Activated naive CD8-positive, alpha-beta T cell treated with anti-CD3 and anti-CD28 coated beads, Interleukin-2, amount 50 U/mL, for 16 hours (primary cell): Measurements from ENCODE around the gene DSG3.
"Not testable (repeated sequence)": the region's sequence is repeated elsewhere in the genome, so short reads cannot be mapped to it uniquely, and the experiment has no call there.

Experiments used
- DNase-seq: peaks from one replicate; pipeline ENCODE4 v3.0.0-alpha.2; 2020; ENCODE audit warnings: low read depth, low spot score

The DSG3 gene

DNA sequence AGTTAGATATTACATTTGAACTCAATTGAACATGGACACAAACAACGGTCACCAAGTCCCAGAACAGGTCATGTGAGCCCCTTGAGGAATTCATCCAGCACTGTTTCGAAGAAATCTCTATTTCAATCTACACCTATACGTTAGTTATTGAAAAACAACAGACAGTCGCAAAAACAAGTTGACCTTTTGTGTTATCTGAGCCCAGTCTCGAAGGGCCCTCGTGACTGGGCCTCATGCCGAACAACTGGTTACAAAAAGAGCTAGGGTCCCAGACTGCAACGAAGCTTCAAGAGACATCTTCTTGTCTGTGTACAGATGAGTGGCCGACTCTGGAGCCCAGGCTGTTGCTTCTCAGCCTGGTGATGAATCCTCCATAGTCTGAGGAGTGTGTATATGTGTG, 45.1 kb downstream of the DSG3 start:
- no peak for DNase-seq

DNA sequence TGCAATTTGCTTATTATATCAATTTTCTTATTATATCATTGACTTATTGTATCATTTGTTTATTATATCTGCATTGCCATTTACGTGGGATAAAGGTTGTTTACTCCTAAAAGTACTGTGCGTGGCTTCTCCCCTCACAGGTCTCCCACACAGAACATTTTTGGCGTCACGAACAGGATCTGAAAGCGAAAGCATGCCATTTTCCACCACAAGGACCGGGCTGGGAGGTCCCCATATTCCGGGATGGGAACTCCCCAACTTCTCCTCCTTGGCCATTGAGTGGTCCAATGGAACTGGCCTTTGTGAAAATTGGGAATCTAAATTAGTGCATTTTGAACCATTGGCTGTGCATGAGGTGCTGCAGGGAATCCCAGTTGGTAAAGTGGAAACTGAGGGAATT, 45.6 kb downstream of the DSG3 start:
- no peak for DNase-seq

DNA sequence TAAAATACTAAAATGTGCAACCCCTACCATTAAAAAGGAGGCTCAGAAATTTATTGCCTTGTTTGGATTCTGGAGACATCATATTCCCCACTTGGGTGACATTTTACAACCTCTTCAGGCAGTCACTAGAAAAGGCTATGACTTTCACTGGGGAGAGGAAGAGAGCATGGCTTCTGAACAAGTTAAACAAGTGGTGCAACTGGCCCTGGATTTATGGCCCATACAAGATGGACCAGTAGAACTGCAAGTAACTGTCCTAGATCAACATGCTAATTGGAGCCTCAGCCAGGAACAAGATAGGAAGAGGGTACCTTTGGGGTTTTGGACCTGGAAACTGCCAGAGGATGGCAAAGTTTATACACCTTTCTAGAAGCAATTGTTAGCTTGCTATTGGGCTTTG, 46.4 kb downstream of the DSG3 start:
- no peak for DNase-seq

DNA sequence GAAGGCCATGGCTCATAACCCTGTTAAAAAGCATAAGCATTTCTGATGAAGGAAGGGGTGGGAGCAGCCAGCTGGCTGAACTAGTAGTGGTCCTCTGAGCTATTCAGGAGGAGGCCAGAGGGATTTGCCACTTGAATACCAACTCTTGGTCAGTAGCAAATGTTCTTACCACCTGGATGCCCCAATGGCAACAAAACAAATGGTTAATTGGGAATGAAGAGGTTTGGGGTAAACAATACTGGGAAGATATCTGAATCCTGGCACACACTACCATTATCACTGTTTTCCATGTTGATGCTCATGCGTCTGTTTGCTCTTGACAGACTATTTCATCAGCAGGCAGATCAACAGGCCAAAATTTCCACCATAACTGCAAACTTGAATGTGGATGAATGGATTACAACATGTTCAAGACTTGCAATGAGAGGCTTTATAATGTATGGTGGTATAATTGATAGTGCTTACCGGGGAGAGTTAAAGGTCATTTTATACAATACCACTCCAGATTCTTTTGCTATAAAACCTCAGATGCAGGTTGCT, 47.2 kb downstream of the DSG3 start:
- not testable (repeated sequence) for DNase-seq

DNA sequence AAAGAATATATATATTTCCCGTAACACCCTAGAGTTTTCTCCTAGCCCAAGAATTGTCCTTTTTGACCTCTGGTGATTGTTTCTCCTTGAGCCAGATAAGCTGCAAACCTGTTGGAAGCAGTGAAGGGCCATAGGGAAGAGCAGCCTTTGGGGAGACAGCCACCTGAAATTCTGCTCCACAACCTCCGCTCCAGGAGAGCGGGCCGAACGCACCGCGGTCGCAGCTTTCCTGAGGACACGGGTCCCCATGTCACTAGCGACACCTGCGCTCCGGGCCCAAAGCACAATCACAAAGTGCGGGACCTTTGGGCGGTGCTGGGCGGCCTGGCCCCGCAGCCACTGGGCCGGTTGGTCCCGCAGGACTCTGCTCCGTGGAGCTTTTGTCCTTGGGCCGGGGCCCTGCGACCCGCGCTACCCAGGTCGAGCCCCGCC, 49.9 kb downstream of the DSG3 start:
- no peak for DNase-seq

DNA sequence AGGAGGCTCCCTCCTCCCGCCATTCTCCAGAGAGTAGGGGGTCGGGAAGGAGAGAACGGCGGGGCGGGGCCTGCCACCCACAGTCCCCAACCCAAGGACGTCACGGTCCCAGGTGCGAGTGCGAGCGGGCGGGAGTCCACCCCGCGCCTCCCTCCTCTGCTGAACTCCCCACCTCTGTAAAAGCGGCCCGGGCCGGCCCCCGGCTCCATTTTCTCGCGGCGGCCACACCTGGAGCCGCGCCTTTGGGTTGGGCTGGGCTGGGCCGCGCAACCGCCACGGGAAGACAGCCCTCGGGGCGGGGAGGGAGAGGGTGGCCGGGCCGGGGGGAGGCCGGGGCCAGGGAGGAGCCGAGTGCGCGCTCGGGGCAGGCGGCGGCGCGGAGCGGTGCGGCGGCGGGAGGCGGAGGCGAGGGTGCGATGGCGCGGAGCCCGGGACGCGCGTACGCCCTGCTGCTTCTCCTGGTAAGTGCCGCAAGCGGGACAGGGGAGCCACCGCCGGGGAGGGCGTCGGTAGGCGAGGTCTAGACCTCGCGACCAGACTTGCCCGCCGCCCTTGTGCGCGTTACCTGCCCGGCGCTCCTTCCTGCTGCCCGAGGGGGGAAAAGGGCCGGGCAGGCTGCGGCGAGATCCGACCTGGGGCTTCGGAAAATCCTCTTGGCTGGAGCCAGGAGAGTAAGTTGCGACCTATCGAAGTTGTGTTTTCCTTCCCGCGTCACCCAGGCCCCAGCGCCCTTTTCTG, 50.5 kb downstream of the DSG3 start, which contains the start of gene DSG2:
DSG2 (plus strand) TSS at position 342 of the 738 bp plus-strand sequence; CDS start at position 417, 75 bp downstream.
- DNase-seq = no peak

DNA sequence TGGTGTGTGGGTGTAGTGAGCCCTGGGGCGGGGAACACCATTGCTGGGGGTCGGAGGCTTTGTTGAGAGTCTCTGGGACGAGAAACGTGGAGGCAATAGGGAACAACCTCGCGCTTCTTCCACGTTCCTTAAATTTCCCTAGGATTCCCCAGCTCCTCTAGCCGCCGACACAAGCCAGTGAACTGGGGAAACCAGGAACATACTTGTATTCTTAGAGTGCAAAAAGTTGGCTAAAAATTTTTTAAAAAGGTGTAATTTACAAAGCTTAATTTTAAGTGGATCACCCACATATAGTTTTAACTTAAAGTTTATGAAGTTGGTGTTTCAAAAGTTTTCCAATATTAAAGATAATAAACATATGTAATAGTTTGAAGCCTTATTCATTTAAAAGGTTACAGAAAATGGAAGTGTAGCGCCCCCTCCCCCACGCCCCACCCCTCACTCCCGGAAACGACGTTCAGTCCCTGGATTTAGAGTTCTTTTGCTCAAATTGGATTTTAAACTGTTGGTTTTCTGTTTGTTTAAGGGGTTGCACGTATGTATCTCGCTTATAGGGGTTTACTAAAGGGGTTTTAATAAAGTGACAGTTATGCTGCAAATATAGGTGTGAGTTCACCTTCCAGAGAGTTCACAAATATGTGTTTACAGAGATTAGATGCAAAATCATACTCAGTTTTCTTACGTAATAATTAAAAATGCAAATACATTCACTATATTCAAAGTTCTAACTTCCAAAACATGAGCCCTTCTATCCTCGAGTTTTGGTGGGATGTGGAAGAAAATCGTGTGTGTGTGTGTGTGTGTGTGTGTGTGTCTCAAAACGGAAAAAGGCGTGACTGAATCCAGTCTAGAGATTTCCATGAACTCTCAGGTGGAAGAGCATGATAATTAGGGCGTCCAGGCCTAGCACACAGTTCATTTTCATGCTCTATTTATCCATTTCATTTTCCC, 51.3 kb downstream of the DSG3 start:
- DNase-seq = no peak

DNA sequence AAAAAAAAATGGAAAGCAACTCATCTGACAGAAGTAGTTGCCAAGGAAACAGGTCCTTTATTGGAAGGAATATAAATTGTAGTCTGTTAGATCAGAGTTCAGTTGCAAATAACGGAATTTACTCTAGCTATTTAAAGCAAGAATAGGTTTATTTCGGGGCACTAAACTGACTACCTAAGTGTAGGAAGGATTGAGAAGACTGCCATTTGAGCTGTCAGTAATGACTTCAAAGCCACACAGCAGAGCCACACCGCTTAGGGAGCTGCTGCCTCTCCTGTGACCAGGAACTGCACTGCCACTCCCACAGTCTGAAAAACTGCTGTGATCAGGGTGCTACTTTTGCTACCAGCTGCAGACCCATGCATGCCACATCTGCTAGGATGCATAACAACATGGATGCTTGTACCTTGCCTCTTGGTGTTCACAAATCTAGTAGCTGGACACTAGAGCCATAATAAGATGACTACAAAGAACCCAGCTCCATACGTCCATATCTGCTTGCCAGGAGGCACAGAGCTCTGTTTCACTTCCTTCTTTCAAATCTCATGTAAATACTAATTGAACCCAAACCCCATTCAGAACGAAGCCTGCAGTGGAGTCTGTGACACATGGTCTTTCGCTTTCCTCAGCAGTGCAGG, 52.6 kb downstream of the DSG3 start:
- DNase-seq = no peak

DNA sequence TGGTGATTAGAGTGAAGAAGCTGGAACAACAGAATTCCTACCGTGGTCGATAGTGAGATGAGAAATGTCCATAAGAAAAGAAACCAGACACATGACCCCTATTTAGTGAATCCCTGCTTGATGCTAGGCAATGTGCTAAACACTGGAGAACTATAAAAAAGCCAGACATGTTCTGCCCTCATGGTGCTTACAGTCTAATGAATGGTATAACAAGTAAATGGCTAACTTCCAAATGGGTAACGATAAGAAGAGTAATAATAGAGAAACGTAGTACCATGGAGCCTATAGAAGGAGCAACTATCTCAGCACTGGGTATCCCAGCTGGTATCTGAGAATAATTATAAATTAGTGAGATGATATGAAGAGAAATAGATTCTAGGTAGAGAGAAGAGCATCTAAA, 55.5 kb downstream of the DSG3 start:
- no peak for DNase-seq

DNA sequence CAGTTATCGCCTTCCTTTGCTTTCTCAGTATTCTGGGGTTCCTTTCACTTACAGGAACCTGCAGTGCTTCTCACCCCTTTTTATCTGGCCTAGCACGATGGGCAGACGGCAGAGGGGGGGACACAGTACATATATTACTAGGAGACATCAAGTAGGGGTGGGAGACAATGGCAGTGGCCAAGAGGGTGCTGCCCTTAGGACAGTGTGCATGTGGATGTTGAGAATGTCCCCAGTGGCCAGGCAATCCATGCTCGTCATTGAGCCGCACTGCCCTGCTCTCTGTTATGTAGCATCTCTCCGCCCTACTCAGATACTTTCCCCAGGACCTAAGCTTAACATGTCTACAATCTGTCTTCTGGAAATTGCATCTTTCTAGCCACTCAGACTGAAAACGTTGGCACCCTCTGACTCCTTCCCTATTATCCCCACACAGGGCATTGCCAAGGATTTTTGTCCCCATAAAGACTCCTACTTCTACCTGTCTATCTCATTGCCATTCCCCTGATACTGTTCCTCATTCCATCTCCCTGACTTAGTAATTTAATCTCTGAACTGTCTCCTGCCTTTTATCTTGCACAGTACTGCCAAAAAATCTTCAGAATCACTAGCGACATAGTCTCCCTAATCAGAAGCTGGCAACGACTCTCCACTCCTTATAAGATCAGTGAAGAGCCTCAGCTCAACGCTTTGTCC, 57.1 kb downstream of the DSG3 start:
- DNase-seq = no peak

DNA sequence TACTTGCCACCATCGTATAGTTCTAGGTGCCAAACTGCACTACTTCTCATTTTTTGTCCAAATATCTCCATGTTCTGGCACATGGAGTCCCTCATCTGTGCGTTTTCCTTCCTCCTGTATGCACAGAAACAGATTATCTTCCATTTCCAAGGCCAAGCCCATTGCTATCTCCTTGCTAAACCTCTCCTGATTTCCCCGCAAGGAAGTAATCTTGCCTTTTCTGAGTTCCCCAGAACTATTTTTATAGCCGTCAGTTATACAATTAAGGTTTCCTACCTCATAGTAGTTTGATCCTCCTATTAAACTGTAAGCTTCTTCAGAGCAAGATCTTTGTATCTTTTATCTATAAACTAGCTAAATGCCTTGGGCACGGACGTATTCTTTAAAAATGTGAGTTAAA, 57.6 kb downstream of the DSG3 start:
- DNase-seq = no peak

DNA sequence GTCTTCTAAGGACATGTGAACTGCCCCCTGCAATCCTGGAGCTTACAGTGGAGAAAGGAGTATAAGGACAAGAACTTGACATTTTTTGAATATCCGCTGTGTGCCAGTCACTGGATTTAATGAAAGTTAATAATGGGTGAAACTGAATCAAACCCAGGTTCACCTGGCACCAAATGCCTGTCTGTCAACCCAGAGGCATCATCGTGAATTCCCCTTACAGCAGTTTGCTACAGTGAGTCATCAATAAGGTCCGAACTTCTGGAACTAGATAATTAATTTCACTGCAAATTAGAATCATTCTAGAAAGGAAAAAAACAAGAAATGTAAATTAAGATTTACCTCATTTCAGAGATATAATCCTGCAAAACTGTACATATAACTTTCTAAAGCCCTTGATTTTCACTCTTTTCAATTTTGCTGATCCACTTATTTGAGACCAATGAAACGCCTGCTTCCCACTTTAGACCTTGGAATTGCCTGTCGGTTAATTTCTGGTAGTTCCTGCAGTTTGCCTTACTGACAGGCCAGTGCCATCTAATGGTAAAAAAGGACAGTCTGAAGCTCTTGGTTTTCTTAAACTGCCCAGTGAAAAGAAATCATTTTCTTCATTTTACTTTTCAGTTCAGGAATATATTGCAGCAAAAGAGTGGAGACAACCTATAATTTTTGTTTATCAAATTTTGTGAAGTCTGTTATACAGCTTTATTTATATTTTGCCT, 58.6 kb downstream of the DSG3 start:
- no peak for DNase-seq

DNA sequence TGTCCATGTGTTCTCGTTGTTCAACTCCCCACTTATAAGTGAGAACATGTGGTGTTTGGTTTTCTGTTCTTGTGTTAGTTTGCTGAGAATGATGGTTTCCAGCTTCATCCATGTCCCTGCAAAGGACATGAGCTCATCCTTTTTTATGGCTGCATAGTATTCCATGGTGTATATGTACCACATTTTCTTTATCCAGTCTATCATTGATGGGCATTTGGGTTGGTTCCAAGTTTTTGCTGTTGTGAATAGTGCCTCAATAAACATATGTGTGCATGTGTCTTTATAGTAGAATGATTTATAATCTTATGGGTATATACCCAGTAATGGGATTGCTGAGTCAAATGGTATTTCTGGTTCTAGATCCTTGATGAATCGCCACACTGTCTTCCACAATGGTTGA, 59.6 kb downstream of the DSG3 start:
- DNase-seq = not testable (repeated sequence)

DNA sequence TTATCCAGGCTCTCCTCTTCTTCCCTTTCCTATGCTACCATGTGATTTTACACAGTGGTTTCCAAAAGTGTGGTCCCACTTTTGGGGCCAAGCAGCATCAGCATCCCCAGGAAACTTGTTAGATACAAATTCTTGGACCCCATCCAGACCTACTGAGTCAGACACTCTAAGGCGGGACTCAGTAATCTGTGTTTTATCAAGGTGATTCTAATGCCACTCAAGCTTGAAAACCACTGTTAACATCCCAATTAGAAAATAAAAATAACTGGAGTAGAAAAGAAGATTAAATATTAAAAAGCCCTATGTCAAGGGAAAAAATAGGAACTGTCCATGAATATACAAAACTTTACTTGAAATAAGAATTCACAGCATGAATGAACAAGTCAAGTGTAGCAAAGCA, 61.2 kb downstream of the DSG3 start:
- DNase-seq = no peak

DNA sequence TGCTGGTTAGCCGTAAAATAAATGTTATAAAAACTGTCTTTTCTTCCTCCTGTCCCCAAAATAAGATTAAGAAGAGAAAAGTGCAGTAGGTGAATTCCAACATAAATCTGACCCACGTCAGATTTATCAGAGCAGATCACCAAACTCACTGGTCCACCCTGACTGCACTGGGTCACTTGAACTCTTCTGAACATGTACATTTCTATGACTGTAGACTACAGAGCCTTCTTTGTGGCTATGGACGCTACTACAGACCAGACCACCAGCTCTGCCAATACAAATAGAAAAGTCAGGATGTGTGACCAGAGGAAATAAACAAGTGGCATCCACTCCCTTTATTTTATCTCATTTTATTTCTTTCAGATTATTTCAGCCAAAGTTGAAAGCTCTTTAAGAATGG, 62.0 kb downstream of the DSG3 start:
- no peak for DNase-seq

DNA sequence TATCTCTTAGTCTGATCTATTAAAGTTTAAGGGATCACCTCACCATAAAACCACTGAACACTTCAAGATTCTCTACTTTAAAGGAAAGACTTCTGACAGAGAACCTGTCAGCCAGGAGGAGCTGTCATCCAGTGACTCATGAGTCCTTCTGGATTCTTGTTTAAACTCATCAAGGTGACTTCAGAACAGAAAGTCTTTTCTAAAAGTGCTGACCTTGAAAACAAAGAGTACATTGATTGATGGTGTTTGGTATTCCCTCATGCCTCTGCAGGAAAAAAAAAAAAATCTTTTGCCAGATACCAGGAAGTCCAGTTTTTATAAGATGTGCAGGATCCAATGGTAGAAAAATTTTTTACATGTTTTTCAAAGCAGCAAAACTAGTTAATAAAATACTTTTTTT, 62.8 kb downstream of the DSG3 start:
- DNase-seq = no peak

DNA sequence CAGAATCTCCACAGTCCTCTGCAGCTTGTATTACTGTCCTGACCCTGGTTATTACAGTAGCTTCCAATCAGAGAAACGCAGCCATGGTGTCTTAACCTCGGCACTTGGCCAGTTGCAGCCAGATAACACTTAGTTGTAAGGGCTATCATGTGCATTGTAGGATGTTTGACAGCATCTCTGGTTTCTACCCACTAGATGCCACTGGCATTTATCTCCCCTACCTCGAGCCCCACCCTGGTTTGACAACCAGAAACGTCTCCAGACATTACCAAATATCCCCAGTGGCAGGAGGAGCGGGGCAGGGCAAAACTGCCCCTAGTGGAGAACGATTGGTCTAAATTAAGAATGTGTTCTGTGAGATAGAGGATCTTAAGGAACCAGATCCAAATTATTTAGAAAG, 63.6 kb downstream of the DSG3 start:
- no peak for DNase-seq

DNA sequence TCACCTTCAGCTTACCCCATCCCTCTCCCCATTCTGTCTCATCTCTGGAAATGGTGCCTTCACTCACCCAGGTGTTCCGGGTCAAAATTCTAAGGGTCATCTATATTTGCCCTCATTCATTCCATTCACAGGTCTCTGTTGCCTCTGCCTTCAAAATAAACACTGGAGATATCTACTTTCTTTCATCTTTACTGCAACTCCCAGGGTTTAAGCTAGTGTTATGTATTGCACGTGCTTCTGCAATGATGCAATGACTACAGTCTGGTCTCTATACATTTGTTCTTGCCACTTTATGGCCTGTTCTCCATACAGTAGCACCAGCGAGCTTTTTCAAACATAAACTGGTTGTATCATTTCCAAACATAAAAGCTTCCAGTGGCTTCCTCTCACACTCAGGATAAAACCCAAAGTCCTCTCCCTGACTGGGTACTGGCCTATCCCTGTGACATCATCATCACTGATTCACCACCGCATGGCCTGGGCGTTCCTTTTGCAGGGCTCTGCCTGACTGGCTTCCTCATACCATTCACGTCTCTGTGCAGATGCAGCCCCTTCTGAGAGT, 64.7 kb downstream of the DSG3 start:
- DNase-seq = no peak

DNA sequence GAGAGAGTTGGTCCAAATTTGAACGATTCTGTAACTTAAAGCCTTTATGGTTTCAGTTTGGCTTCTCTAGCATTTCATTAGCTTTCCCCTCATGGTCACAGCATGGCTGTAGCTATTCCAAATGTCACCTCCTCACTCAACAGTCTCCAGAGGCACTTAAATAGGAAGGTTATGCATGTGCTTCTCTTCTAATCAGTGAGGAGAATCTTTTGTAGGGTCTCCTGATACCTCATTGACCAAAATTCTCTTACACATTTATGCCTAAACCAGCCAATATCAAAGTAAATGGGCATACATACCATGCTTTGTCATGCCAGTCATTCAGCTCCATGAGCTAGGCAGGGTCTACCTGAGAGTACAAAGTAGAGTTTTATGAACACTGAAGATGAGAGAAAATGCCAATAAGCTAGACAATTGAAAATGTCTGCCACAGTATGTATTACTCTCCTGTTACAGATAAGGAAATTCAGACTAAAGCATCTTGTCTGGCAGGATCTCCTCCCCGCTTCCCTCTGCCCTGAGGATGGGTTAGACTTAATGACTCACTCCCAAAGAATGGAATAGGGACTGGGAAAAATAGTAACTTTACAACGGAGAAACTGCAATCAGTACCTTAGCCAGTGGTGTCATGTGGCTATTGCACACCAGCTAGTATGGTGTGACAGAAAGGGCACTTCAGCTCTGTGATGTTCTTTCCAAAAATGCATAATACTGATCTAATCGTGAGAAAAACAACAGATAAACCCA, 65.8 kb downstream of the DSG3 start:
- DNase-seq = no peak

DNA sequence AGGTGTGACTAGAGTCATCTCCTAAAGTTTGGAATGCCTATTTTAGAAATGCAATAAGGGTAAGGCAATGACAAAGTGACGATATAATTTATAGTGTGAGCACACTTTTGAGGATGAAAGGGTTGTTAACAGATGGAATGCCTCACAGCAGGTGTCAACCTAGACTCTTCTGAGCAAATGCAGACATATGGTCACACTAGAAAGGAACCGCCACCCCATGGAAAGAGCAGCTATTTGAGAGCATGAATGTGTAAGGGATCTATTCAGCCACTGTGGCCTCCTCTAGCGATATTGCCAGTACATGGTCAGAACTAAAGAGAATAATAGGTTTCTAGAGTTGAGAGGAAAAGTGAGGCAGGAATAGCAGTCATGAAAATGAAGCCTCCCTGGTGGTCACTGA, 68.9 kb downstream of the DSG3 start:
- no peak for DNase-seq
